GM12874 (cell line): Measurements from ENCODE around the gene CSMD2.

ENCODE experiments used
- CTCF ChIP-seq: IDR thresholded peaks from 2 replicates; pipeline ENCODE4 v1.5.1; 2011; ENCODE audit warnings: low read depth, mild to moderate bottlenecking, control low read depth, low read length, moderate library complexity; ENCODE audit not compliant: insufficient read depth

The CSMD2 gene

GRCh38 chr1:33634806-33635205 lies 530.2 kb downstream of the CSMD2 start:
- peak; percentile 63 for TF ChIP-seq CTCF

- no peak for TF ChIP-seq CTCF
These were observed 530.9 kb downstream of the CSMD2 start for GRCh38 chr1:33634143-33634542.

GRCh38 chr1:33633019-33633801 lies 531.8 kb downstream of the CSMD2 start:
- peak; percentile 98 for TF ChIP-seq CTCF

- no peak for TF ChIP-seq CTCF
These were observed 534.3 kb downstream of the CSMD2 start for GRCh38 chr1:33630686-33631085.

DNA sequence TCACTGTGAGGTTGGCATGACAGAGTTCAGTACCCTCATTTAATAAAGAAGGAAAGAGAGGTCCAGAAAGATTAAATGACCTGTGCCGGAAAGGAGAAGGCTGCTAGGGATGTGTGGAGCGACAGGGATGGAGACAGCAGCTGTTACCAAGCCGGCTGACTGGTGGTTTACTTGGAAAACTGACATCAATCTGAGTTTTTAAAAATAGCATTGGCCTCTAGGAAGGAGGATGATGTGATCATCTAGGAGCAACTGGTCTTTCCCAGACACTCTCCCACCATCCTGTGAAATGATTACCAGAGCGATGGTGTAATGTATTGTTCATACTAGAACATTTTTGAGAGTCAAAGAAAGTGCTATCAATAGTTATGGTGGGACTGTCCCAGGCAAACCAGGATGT lies 538.2 kb downstream of the CSMD2 start:
- TF ChIP-seq CTCF = no peak

GRCh38 chr1:33624991-33625870 lies 539.8 kb downstream of the CSMD2 start:
- TF ChIP-seq CTCF = peak; percentile 79

DNA sequence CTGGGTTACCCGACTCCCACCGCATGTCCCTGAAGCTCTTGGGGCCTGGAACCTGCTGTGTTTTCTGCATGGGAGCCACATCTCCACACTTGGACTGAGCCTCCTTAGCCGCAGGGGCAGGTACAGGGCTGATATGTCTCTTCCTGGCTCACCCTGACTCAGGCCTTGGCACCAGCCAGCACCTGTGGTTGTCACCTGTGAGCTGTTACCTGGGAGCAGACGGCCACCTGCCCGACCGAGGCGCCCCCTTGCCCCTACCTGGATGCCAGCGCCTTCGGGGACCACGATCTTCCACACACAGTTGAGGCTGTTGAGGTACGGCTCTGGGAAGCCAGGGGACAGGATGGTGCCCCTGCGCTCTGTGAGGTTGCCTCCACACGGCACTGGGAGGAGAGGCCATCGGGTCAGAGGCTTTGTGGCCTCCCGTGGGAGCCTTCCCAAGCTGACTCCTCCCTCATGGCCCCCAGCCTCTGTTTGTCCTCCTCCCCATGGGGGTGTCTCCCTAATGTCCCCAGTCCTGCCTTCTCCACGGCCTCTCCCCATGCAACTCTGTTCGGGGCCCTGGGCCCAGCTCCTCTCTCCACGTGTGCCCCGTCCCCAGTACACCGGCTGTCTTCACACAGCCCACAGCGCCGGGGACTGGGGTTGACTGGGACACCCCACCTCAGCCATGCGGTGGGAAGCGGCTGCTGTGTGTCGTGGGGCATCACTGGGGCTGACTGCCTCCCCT lies 540.6 kb downstream of the CSMD2 start:
- no peak for TF ChIP-seq CTCF
